ENCODE data around the gene RMC1.
"Not testable (repeated sequence)": the region's sequence is repeated elsewhere in the genome, so short reads cannot be mapped to it uniquely, and the experiment has no call there.

Gene RMC1

GRCh38 chr18:23498117-23498516, 5.2 kb upstream of the RMC1 start:
- DNase-seq (ENCODE audit: low read depth in 2 of 2): no peak

- DNase-seq (ENCODE audit: low read depth in 2 of 2): peak; percentile 48 to 53
These were observed 4.4 kb upstream of the RMC1 start for GRCh38 chr18:23498877-23499276.

- DNase-seq (ENCODE audit: low read depth in 2 of 2): no peak
These were observed 4.0 kb upstream of the RMC1 start for GRCh38 chr18:23499291-23499781.

- DNase-seq (ENCODE audit: low read depth in 2 of 2): no peak
These were observed 1.7 kb upstream of the RMC1 start for GRCh38 chr18:23501626-23502025.

GRCh38 chr18:23502516-23503037, 734 bp upstream of the RMC1 start:
- no peak for DNase-seq (ENCODE audit: low read depth in 2 of 2)

- DNase-seq (ENCODE audit: low read depth in 2 of 2): no peak
These were observed 643 bp downstream of the RMC1 start for GRCh38 chr18:23503963-23504344.

- no peak for DNase-seq (ENCODE audit: low read depth in 2 of 2)
These were observed 1.4 kb downstream of the RMC1 start for GRCh38 chr18:23504720-23505119.

GRCh38 chr18:23506393-23506792, 3.1 kb downstream of the RMC1 start:
- no peak for DNase-seq (ENCODE audit: low read depth in 2 of 2)

GRCh38 chr18:23510923-23511322, 7.6 kb downstream of the RMC1 start:
- not testable (repeated sequence) for DNase-seq (ENCODE audit: low read depth in 2 of 2)

- not testable (repeated sequence) for DNase-seq (ENCODE audit: low read depth in 2 of 2)
These were observed 8.9 kb downstream of the RMC1 start for GRCh38 chr18:23512216-23512615.

- DNase-seq (ENCODE audit: low read depth in 2 of 2): no peak
These were observed 9.3 kb downstream of the RMC1 start for GRCh38 chr18:23512641-23513040.

- DNase-seq (ENCODE audit: low read depth in 2 of 2): peak; percentile 45 to 59
These were observed 12.7 kb downstream of the RMC1 start for GRCh38 chr18:23515911-23516546.

GRCh38 chr18:23519734-23520133, 16.4 kb downstream of the RMC1 start:
- no peak for DNase-seq (ENCODE audit: low read depth in 2 of 2)

- DNase-seq (ENCODE audit: low read depth in 2 of 2): no peak
These were observed 18.0 kb downstream of the RMC1 start for GRCh38 chr18:23521271-23521670.

GRCh38 chr18:23521907-23522306, 18.6 kb downstream of the RMC1 start:
- DNase-seq (ENCODE audit: low read depth in 2 of 2): no peak

- no peak for DNase-seq (ENCODE audit: low read depth in 2 of 2)
These were observed 20.3 kb downstream of the RMC1 start for GRCh38 chr18:23523429-23524212.

- no peak for DNase-seq (ENCODE audit: low read depth in 2 of 2)
These were observed 20.9 kb downstream of the RMC1 start for GRCh38 chr18:23524213-23524707.

GRCh38 chr18:23526501-23527063, 23.3 kb downstream of the RMC1 start:
- no peak for DNase-seq (ENCODE audit: low read depth in 2 of 2)

GRCh38 chr18:23528580-23529472, 25.5 kb downstream of the RMC1 start:
- no peak for DNase-seq (ENCODE audit: low read depth in 2 of 2)

- no peak for DNase-seq (ENCODE audit: low read depth in 2 of 2)
These were observed 26.3 kb downstream of the RMC1 start for GRCh38 chr18:23529604-23530003.

GRCh38 chr18:23530195-23530594, 26.9 kb downstream of the RMC1 start:
- DNase-seq (ENCODE audit: low read depth in 2 of 2): no peak

Data from stimulated activated CD8-positive, alpha-beta memory T cell treated with anti-CD3 and anti-CD28 coated beads, Interleukin-2, amount 100 ng/mL, for 1 hour (primary cell).